ENCODE results near the gene TBC1D14. TPM values are rescaled to one million over a fixed set of nuclear protein-coding genes. Genes with fewer than 3 reads are reported as not detected.

TBC1D14 gene
- total and polyA plus RNA-seq, 9 of the 15 experiments (the other 6 are each of a cell fraction or from before 2014, with no cell fraction given) = 2.1 to 59.6 (median 44.8) TPM

DNA sequence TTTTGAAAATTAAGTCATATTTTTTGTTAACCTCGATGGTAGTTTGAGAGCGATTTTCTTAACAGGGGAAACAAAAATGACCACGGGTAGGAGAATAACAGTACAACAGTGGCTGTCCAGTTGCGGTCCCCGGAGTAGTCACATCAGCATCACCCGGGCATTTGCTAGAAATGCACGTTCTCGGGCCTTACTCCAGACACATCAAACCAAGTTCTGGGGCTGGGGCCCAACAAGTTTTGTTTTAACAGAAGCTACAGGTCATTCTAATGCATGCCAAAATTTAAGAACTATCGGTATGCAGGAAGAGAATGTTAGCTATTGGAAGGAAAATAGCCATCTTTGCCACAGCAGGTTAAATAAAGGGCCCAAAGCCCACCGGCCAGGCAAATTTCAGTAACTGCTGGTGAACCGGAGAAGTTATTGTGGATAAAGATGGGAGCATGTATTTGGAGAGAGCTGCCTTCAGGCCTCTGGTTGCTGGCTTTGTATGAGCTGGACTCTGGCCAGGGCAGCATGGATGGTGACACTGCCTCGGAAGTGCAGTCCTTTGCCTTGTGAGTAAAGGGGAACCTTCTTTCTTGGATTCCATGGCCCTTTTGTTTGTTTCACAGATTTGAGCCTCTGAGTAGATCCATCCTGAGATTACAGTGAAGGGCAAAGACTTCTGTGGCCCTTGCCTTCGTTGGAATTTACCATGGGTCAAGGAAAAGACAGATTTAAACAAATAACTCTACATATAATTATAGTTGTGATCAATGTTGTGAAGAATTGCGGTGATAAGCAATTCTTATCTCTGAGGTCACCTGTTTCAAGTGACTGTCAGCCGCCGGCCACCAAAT, 62.1 kb downstream of the TBC1D14 start:
- peaks cover 46% of the 10 kb centered on the region for H3K79me2 ChIP-seq (ENCODE audit: control insufficient read depth, insufficient read depth, low read length)
- POLR2A ChIA-PET = interaction anchor here (0.6 to 1.8 kb wide), 8 partner anchors 9 to 84 kb away, joined by 3 to 4 read pairs (median 4); no protein-coding TSS in a partner anchor
- no TSS peak for BruUV-seq (replicated peaks)

More for the DNA sequence above, 62.1 kb downstream of the TBC1D14 start:
- H3K36me3 ChIP-seq (ENCODE audit: control insufficient read depth, insufficient read depth, low read length) = peaks cover 60% of the 10 kb centered on the region
- no peak overlapping the region for H2AFZ ChIP-seq (ENCODE audit: low read depth, low read length)
- no peak overlapping the region for H3K27ac ChIP-seq (ENCODE audit: extremely low read depth, low read depth, low read length)
- no peaks in the 10 kb centered on the region for H3K9me1 ChIP-seq (ENCODE audit: control insufficient read depth, insufficient read depth, low read length)
- DNase-seq (ENCODE audit: extremely low read depth in 1 of 4, low spot score in 3 of 4) = no peak
- H3K9ac ChIP-seq (ENCODE audit: insufficient read depth in 1 of 2, low read depth in 2 of 2, low read length in 2 of 2) = peak overlapping the region in 1 of 2 experiments; percentile 22; a peak in 1 of 4 replicates
- in situ Hi-C loops (cut with MboI) (no loop called here), intact Hi-C loops (cut with micrococcal nuclease) (no loop called here)
- H3K4me3 ChIP-seq = no peak overlapping the region
- FAIRE-seq = no peak
- H3K9me3 ChIP-seq (replicated peaks; ENCODE audit: control insufficient read depth, insufficient read depth, low read depth, low read length) = no peaks in the 10 kb centered on the region
- TF ChIP-seq SOX6 (IDR thresholded peaks at IDR 0.05) (peak; percentile 63; the same call in 1 of the 2 replicates), PKNOX1 (IDR thresholded peaks at IDR 0.05) (0 out of 2 replicates have a peak, but pooled peaks have one; percentile 16), RCOR1 (IDR thresholded peaks at IDR 0.05; ENCODE audit: borderline replicate concordance in 1 of 2, low read depth in 2 of 2, low read length in 2 of 2) (peak in 1 of 2 experiments; percentile 63; a peak in 1 of 4 replicates), E4F1 (CRISPR knock-in tag; IDR thresholded peaks at IDR 0.05; ENCODE audit: borderline replicate concordance) (no peak), CTBP1 (IDR thresholded peaks at IDR 0.05; ENCODE audit: borderline replicate concordance) (peak; percentile 37; the same call in 1 of the 2 replicates), NFIC (IDR thresholded peaks at IDR 0.05) (peak; percentile 45; the same call in 1 of the 2 replicates), XRCC5 (IDR thresholded peaks at IDR 0.05; ENCODE audit: low read depth, low read length) (no peak), ARID1B (IDR thresholded peaks at IDR 0.05) (peak; percentile 55), TEAD4 (IDR thresholded peaks at IDR 0.05; ENCODE audit: low read length) (peak; percentile 28; the same call in 1 of the 2 replicates), TEAD4 (CRISPR knock-in tag; IDR thresholded peaks at IDR 0.05; ENCODE audit: borderline replicate concordance) (no peak), CBFA2T3 (IDR thresholded peaks at IDR 0.05) (peak; percentile 26), KDM1A (IDR thresholded peaks at IDR 0.05) (peak; percentile 34 to 42; a peak in 1 of 4 replicates), TCF3 (CRISPR knock-in tag; IDR thresholded peaks at IDR 0.05) (peak; percentile 48), RBBP5 (IDR thresholded peaks at IDR 0.05; ENCODE audit: borderline replicate concordance, insufficient read depth, low read length, poor library complexity, severe bottlenecking) (no peak), ESRRA (IDR thresholded peaks at IDR 0.05; ENCODE audit: borderline replicate concordance, low read depth) (0 out of 2 replicates have a peak, but pooled peaks have one; percentile 24), NFE2 (IDR thresholded peaks at IDR 0.05; ENCODE audit: low read depth) (no peak)
- H4K20me1 ChIP-seq (replicated peaks; ENCODE audit: control insufficient read depth, insufficient read depth, low read length) = peaks cover 35% of the 10 kb centered on the region
- H3K4me2 ChIP-seq (ENCODE audit: insufficient read depth, low read length) = no peak overlapping the region
- peaks cover 3 to 14% of the 10 kb centered on the region in 2 experiments for H3K4me1 ChIP-seq (replicated peaks in 1 of 2; ENCODE audit: control insufficient read depth in 2 of 2, insufficient read depth in 2 of 2, low read length in 2 of 2)
- CTCF ChIA-PET (ENCODE audit: low intra/inter-chr PET ratio) = interaction anchor here (0.7 kb wide), 1 partner anchor 60 kb away, joined by 3 read pairs; no protein-coding TSS in a partner anchor
- WGBS (ENCODE audit: insufficient coverage, low coverage, missing lambda C conversion rate) = 64% methylated on average over 16 of the region's 16 CpGs
- no peaks in the 10 kb centered on the region for H3K27me3 ChIP-seq (ENCODE audit: control insufficient read depth in 2 of 2, insufficient read depth in 2 of 2, low read length in 2 of 2)
- peak; percentile 35 for ATAC-seq

Data from K562 (cell line).